Gastrocnemius medialis (tissue), 4 donors: ENCODE results near the gene MACROD2.

Experiments
- POLR2A ChIP-seq, 2 donors: fragments of 450-650 bp; IDR thresholded peaks; one replicate each; pipeline ENCODE4 v1.6.1; 2017; ENCODE audit warnings: antibody characterized with exemption in 2 of 2, mild to moderate bottlenecking in 2 of 2, moderate library complexity in 2 of 2
- TF ChIP-seq, protein P1 (sequence below), 5 experiments: fragments of 450-650 bp in 3 of 5; fragments of 200-600 bp in 2 of 5; sonication (generic) in 2 of 5; IDR thresholded peaks in 4 of 5; conservative IDR thresholded peaks in 1 of 5; 1 replicate in 4 of 5; 2 replicates in 1 of 5; pipeline ENCODE4 v1.5.1; 2016 to 2019; ENCODE audit warnings: antibody characterized with exemption in 5 of 5, mild to moderate bottlenecking in 3 of 5, moderate library complexity in 3 of 5

DNA sequence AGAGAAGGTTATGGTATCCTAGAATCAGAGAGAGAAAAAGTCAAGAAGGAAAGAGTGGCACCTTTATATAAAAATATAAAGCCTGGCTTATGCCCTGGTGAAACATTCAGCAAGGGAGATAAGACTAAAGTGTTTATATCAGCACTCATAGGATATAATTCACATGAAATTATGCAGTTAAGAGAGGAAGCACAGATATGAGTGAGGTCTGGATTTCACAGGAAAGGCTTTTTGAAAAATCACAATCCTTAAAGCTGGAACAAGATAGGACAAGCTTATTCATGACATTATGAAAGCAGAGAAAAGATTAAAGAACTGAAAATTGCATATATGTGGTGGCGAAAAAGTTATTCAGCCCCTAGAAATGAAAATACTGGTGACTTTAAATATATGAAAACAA is 523.3 kb downstream of the MACROD2 start:
- TF ChIP-seq, protein P1, sequence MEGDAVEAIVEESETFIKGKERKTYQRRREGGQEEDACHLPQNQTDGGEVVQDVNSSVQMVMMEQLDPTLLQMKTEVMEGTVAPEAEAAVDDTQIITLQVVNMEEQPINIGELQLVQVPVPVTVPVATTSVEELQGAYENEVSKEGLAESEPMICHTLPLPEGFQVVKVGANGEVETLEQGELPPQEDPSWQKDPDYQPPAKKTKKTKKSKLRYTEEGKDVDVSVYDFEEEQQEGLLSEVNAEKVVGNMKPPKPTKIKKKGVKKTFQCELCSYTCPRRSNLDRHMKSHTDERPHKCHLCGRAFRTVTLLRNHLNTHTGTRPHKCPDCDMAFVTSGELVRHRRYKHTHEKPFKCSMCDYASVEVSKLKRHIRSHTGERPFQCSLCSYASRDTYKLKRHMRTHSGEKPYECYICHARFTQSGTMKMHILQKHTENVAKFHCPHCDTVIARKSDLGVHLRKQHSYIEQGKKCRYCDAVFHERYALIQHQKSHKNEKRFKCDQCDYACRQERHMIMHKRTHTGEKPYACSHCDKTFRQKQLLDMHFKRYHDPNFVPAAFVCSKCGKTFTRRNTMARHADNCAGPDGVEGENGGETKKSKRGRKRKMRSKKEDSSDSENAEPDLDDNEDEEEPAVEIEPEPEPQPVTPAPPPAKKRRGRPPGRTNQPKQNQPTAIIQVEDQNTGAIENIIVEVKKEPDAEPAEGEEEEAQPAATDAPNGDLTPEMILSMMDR (IDR thresholded peaks at IDR 0.05 in 4 of 5, conservative IDR thresholded peaks at IDR 0.05 in 1 of 5), result no peak
- TF ChIP-seq POLR2A (IDR thresholded peaks at IDR 0.05), result no peak
